ENCODE results near the gene SMURF1.
"Not testable (repeated sequence)": the region's sequence is repeated elsewhere in the genome, so short reads cannot be mapped to it uniquely, and the experiment has no call there.

SMURF1 gene

DNA sequence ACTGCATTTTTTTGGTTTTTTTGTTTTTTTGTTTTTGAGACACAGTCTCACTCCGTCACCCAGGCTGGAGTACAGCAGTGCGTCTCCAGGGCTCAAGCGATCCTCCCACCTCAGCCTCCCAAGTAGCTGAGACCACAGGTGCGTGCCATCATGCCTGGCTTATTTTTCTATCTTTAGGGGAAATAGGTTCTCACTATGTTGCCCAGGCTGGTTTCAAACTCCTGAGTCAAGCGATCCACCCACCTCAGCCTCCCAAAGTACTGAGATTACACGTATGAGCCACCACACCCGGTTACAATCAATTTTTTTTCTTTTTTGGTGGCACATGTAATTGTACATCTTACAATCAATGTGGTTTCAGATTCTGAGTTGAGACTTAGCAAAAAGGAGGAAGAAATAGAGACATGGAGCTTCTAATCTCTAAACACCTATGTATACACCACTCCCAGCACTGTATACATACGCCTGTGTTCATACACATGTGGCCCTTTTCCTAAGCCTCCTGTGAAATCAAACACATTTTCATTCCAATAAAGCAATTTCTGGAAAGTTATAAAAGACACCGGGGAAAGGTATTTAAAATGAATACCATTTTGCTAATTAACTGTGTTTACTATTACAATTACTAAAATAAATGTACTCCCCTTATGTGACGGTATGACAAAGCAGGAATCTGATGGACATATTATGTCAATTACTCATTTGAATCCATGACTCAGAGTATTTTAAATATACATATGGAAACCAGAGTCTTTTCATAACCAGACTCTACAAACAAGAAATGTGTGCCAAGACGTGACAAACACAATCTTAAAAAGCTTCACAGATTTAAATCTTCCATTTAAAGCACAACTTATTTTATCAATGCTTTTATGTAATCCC, 40.9 kb downstream of the SMURF1 start:
- DNase-seq: no peak
- Mint-ChIP-seq H3K9me3 (peaks cover 9% of the 10 kb centered on the region), H3K36me3 (peaks cover 8% of the 10 kb centered on the region), H3K27ac (no peak overlapping the region), H3K4me3 (no peak overlapping the region), H3K4me1 (no peaks in the 10 kb centered on the region), H3K27me3 (no peaks in the 10 kb centered on the region)
- CTCF ChIA-PET: no interaction called here

DNA sequence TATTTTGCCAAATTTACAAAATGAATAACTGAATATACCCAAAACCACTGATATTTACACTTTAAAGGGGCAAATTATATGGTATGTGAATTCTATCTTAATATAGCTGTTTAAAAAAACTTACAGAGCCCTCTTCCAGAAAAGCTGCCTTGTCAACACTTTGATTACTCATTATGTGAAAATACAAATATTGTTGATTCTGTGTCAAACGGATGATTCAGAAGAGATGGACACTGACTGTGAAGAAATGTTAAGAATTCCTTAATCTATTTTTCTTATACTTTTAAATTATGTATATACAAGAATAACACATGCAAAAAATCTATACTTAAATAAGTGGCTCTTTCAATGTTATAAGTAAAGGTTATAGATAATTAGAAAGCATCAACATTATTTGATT, 41.5 kb downstream of the SMURF1 start:
- H3K9me3 Mint-ChIP-seq: peaks cover 9% of the 10 kb centered on the region
- no peaks in the 10 kb centered on the region for H3K4me1 Mint-ChIP-seq
- H3K4me3 Mint-ChIP-seq: no peak overlapping the region
- no peak for DNase-seq
- peaks cover 10% of the 10 kb centered on the region for H3K36me3 Mint-ChIP-seq
- H3K27me3 Mint-ChIP-seq: no peaks in the 10 kb centered on the region
- no peak overlapping the region for H3K27ac Mint-ChIP-seq
- CTCF ChIA-PET: no interaction called here

DNA sequence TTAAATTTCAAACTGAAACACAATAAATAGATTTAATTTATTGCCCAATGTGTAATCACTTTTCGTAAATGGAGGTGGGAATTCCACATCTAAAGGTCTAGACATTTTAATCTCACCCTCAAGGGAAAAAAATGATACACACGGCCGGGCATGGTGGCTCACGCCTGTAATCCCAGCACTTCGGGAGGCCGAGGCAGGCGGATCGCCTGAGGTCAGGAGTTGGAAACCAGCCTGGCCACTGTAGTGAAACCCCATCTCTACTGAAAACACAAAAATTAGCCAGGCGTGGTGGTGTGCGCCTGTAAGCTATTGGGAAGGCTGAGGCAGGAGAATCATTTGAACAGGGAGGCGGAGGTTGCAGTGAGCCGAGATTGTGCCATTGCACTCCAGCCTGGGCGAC, 42.4 kb downstream of the SMURF1 start:
- H3K4me1 Mint-ChIP-seq, H3K27ac Mint-ChIP-seq, H3K4me3 Mint-ChIP-seq, H3K27me3 Mint-ChIP-seq, CTCF ChIA-PET, DNase-seq: not testable (repeated sequence)
- peaks cover 13% of the 10 kb centered on the region for H3K36me3 Mint-ChIP-seq
- peaks cover 12% of the 10 kb centered on the region for H3K9me3 Mint-ChIP-seq

- Mint-ChIP-seq H3K36me3 (peaks cover 16% of the 10 kb centered on the region), H3K27me3 (no peaks in the 10 kb centered on the region), H3K9me3 (peaks cover 12% of the 10 kb centered on the region), H3K4me1 (no peaks in the 10 kb centered on the region), H3K4me3 (no peak overlapping the region), H3K27ac (no peak overlapping the region)
- DNase-seq: no peak
- CTCF ChIA-PET: no interaction called here
These were observed 44.3 kb downstream of the SMURF1 start for GRCh38 chr7:99099499-99100077.

- CTCF ChIA-PET: no interaction called here
- Mint-ChIP-seq H3K27me3 (no peaks in the 10 kb centered on the region), H3K27ac (no peak overlapping the region), H3K4me1 (no peaks in the 10 kb centered on the region), H3K9me3 (peaks cover 12% of the 10 kb centered on the region), H3K4me3 (no peak overlapping the region), H3K36me3 (peaks cover 16% of the 10 kb centered on the region)
- DNase-seq: no peak
These were observed 44.9 kb downstream of the SMURF1 start for GRCh38 chr7:99098824-99099498.

DNA sequence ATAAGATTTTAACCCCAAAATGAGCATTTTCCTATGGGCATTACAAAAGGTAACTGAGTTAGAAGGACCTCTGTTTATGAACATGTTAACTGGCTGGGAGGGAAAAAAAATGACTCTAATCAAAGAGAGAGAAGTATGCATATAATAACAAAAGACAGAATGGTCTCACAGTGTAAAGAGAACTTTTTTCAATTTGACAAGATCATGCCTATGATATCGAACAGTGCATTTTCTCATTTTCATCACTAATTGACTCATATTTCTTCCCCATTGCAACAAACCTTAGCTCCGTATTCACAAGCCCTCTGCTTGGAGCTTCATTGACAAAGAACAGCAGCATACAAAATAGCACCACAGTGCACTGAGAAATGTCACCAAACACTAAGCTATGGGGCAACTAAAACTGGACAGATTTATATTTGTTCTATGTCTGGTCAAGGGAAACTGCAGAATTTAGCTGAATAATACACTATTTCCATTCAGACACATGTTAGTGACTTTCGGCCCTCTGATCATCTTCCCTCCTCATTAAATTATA, 45.6 kb downstream of the SMURF1 start:
- Mint-ChIP-seq H3K4me3 (no peak overlapping the region), H3K27ac (no peak overlapping the region), H3K27me3 (no peaks in the 10 kb centered on the region), H3K36me3 (peaks cover 16% of the 10 kb centered on the region), H3K4me1 (no peaks in the 10 kb centered on the region), H3K9me3 (peaks cover 12% of the 10 kb centered on the region)
- CTCF ChIA-PET: no interaction called here
- no peak for DNase-seq

DNA sequence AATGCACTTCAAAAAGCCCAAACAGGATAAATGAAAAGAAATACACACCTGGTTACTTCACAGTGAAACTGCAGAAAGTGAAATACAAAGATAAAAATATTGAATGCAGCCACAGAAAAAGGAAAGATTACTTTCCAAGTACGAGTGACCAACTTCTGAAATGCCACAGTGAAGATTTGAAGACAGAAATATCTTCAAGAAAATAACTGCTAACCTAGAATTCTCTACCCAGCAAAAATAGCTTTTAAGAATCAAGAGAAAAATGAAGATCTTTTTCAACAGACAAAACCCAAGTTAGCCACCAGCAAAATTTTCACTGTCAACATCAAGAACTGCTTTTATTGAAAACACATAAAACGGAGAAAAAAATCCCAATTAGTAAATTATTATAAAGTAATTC, 46.2 kb downstream of the SMURF1 start:
- Mint-ChIP-seq H3K9me3 (peaks cover 12% of the 10 kb centered on the region), H3K27me3 (no peaks in the 10 kb centered on the region), H3K4me1 (no peaks in the 10 kb centered on the region), H3K27ac (no peak overlapping the region), H3K4me3 (no peak overlapping the region), H3K36me3 (peaks cover 16% of the 10 kb centered on the region)
- CTCF ChIA-PET: no interaction called here
- DNase-seq: no peak

DNA sequence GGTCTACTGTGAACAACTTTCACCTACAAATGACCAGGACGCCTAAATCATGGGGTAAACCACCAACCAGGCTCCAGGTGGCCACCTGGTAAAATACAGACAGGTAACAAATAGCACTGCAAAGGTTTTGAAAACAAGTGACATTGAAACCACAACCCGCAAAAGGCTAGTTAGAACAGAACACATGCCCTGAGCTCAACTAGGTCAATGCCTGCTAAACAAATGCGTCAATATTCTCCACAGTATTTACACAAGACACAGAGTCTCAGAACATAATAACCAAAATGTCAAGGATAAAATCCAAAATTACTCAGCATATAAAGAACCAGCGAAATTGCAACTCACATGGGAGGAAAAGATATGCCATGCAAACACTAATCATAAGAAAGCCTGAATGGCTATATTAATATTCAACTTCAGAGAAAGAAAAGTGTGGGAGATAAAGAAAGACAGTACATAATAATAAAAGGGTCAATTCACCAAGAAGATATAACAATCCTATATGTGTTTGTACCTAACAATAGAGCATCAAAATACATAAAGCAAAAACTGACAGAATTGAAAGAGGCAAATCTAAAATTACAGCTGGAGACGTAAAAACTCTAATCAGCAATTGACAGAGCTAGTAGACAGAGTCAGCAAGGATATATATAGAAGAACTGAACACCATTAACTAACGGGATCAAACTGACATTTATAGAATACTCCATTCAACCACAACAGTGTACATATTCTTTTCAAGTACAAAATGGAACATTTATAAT, 47.6 kb downstream of the SMURF1 start:
- H3K4me1 Mint-ChIP-seq: no peaks in the 10 kb centered on the region
- H3K27ac Mint-ChIP-seq: no peak overlapping the region
- CTCF ChIA-PET: no interaction called here
- DNase-seq: no peak
- peaks cover 16% of the 10 kb centered on the region for H3K36me3 Mint-ChIP-seq
- peaks cover 12% of the 10 kb centered on the region for H3K9me3 Mint-ChIP-seq
- H3K4me3 Mint-ChIP-seq: no peak overlapping the region
- H3K27me3 Mint-ChIP-seq: no peaks in the 10 kb centered on the region

- no peak overlapping the region for H3K4me3 Mint-ChIP-seq
- H3K4me1 Mint-ChIP-seq: no peaks in the 10 kb centered on the region
- no peaks in the 10 kb centered on the region for H3K27me3 Mint-ChIP-seq
- peaks cover 12% of the 10 kb centered on the region for H3K9me3 Mint-ChIP-seq
- H3K27ac Mint-ChIP-seq: no peak overlapping the region
- H3K36me3 Mint-ChIP-seq: peaks cover 16% of the 10 kb centered on the region
- DNase-seq: no peak
- CTCF ChIA-PET: no interaction called here
These were observed 48.2 kb downstream of the SMURF1 start for GRCh38 chr7:99095698-99096097.

GRCh38 chr7:99094401-99094800, 49.5 kb downstream of the SMURF1 start:
- no peak overlapping the region for H3K27ac Mint-ChIP-seq
- no peak for DNase-seq
- no peak overlapping the region for H3K4me3 Mint-ChIP-seq
- H3K4me1 Mint-ChIP-seq: no peaks in the 10 kb centered on the region
- H3K36me3 Mint-ChIP-seq: peaks cover 9% of the 10 kb centered on the region
- H3K9me3 Mint-ChIP-seq: peaks cover 12% of the 10 kb centered on the region
- CTCF ChIA-PET: interaction anchor here (0.6 kb wide), 1 partner anchor 744 kb away, joined by 3 read pairs; no protein-coding TSS in a partner anchor
- H3K27me3 Mint-ChIP-seq: no peaks in the 10 kb centered on the region

GRCh38 chr7:99092064-99092720, 51.7 kb downstream of the SMURF1 start:
- H3K4me1 Mint-ChIP-seq: no peaks in the 10 kb centered on the region
- CTCF ChIA-PET: no interaction called here

GRCh38 chr7:99090771-99091542, 53.0 kb downstream of the SMURF1 start:
- Mint-ChIP-seq H3K36me3 (peaks cover 5% of the 10 kb centered on the region), H3K9me3 (peaks cover 3% of the 10 kb centered on the region), H3K27me3 (no peaks in the 10 kb centered on the region), H3K27ac (no peak overlapping the region), H3K4me3 (no peak overlapping the region), H3K4me1 (no peaks in the 10 kb centered on the region)
- CTCF ChIA-PET: no interaction called here
- DNase-seq: no peak

More at GRCh38 chr7:99092064-99092720, 51.7 kb downstream of the SMURF1 start:
- no peak for DNase-seq
- no peak overlapping the region for H3K27ac Mint-ChIP-seq
- no peaks in the 10 kb centered on the region for H3K27me3 Mint-ChIP-seq
- peaks cover 7% of the 10 kb centered on the region for H3K36me3 Mint-ChIP-seq
- H3K9me3 Mint-ChIP-seq: peaks cover 1% of the 10 kb centered on the region
- H3K4me3 Mint-ChIP-seq: no peak overlapping the region

GRCh38 chr7:99089914-99090629, 53.8 kb downstream of the SMURF1 start:
- DNase-seq: no peak
- Mint-ChIP-seq H3K36me3 (peaks cover 5% of the 10 kb centered on the region), H3K9me3 (peaks cover 3% of the 10 kb centered on the region), H3K4me3 (no peak overlapping the region), H3K27ac (no peak overlapping the region), H3K27me3 (no peaks in the 10 kb centered on the region), H3K4me1 (peaks cover 2% of the 10 kb centered on the region)
- CTCF ChIA-PET: no interaction called here

Measured in activated naive CD4-positive, alpha-beta T cell treated with anti-CD3 and anti-CD28 coated beads, Interleukin-2, amount 10 ng/mL, durations not matched to agents 7 days and 5 days (primary cell).